IPS-15b (cell line): ENCODE measurements around the gene NFIA.

ENCODE experiments used
- H3K27me3 ChIP-seq: one replicate; pipeline ENCODE4 v1.6.1; 2013; ENCODE audit warnings: low read length; ENCODE audit not compliant: control insufficient read depth, insufficient read depth
- H3K36me3 ChIP-seq: one replicate; pipeline ENCODE4 v1.6.1; 2013; ENCODE audit warnings: low read length; ENCODE audit not compliant: control insufficient read depth, insufficient read depth
- H3K4me1 ChIP-seq: one replicate; pipeline ENCODE4 v1.6.1; 2013; ENCODE audit warnings: mild to moderate bottlenecking, low read length; ENCODE audit not compliant: control insufficient read depth, insufficient read depth
- H3K4me3 ChIP-seq: one replicate; pipeline ENCODE4 v1.5.1; 2013; ENCODE audit warnings: low read depth, low read length
- H3K9ac ChIP-seq: one replicate; pipeline ENCODE4 v1.6.1; 2013; ENCODE audit warnings: low read depth, mild to moderate bottlenecking, low read length
- H3K9me3 ChIP-seq: one replicate; pipeline ENCODE4 v1.6.1; 2013; ENCODE audit warnings: mild to moderate bottlenecking, low read length; ENCODE audit not compliant: control insufficient read depth, insufficient read depth

NFIA gene

DNA sequence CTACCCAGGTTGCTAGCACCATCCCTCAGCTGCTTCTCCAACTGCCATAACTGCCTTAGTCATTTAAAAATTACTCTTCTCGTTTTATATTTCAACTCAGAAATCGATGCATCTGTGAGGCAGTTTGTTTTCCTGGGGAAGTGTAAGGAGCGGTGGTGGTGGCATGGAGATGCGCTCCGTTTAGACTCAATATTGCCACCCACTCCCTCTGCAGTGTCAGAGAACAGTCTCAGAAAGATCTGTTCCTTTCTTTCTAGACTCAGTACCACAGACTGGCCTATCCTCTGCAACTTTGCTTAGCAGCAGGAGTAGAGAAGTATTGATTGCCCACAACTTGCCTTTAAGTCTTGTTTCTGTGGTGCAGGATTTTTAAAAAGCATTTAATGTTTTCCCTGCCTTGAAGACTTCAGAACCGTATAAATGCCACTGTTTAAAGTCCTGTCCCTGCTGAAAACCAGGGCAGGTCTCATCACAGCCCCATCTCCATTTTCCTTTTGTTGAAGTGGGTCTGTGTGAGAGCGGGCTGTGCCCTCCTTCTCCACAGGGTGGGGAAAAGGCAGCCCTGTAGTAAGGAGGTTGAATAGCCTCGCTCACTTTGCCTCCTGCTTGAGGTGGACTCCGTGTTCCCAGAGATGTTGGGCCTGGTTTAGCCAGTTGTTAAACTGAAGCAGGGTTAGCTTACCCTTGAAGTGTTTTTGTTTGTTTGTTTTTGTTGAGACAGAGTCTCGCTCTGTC, 105.2 kb downstream of the NFIA start:
- no peaks in the 10 kb centered on the region for H3K9me3 ChIP-seq
- no peaks in the 10 kb centered on the region for H3K36me3 ChIP-seq
- no peak overlapping the region for H3K4me3 ChIP-seq
- H3K4me1 ChIP-seq, result peaks cover 3% of the 10 kb centered on the region
- no peak overlapping the region for H3K9ac ChIP-seq
- no peaks in the 10 kb centered on the region for H3K27me3 ChIP-seq

DNA sequence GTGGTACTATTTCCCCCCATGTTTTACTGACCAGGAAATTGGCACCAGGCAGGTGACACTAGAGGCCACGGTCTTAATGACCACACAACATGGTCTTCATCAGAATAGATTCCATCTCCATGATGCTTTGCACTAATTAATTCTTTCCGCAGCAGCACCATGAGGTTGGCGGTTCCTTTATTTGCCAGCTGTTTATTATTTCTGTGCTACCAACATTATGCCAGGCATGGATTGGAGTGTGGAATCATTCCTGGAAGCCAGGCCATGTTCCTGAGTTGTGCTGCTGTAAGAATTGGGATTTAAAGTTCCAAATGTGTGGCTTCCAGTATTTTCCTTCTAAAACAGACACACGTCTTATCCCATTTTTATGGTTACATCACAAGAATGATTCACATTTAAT, 107.8 kb downstream of the NFIA start:
- no peaks in the 10 kb centered on the region for H3K9me3 ChIP-seq
- peaks cover 3% of the 10 kb centered on the region for H3K4me1 ChIP-seq
- no peak overlapping the region for H3K4me3 ChIP-seq
- H3K36me3 ChIP-seq, result no peaks in the 10 kb centered on the region
- H3K27me3 ChIP-seq, result no peaks in the 10 kb centered on the region
- H3K9ac ChIP-seq, result no peak overlapping the region

DNA sequence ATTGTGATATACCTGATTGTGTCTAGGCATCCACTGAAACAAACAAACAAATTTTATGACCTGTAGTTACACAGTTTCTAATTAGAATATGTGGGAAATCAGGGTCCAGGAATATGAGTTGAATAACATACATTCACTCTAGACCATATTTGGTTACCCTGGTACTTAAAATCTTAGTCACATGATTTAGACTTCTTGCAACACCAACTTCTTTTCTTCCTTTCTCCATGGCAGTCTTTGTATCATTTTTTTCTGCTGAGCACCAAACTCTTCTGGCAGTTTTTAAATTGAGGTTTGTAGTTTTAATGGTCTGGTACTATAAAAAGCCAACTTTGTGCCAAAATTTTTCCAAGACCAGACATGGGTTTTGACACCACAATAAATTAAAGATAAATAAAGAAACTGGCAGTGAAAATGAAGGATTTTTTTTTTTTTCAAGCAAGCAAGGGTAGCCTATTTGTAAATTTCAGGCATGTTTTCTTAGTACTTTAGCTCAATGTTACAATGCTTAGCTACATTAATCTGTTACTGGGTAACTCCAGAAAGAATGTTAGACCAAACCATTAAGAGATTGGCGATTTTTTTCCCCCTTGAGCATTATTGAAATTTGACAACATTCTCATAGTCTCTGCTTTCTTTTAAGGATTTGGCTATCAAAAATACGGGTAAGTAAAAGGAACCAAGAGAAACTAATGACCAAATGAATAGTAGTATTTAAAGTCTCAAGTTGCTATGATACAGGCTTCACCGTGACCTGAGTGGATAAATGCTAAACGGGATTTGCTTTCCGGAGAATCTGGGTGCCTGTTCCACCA, 108.5 kb downstream of the NFIA start:
- Histone ChIP-seq H3K4me3 (no peak overlapping the region), H3K36me3 (no peaks in the 10 kb centered on the region)

DNA sequence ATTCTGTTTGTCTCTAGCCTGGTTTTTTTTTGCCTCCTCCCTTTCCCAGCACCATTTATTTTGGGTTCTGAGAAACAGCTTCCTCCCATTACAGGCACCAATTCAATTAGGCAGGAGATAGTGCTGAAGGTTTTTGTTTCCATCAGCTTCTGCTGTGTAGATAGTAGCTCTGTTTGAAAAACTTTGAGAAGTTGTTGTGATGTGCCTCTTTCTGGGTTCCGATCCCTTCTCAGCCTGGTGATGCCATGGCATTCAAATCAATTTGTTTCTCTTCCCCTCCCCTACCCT, 109.0 kb downstream of the NFIA start:
- Histone ChIP-seq H3K4me1 (peaks cover 3% of the 10 kb centered on the region), H3K9ac (no peak overlapping the region), H3K4me3 (no peak overlapping the region), H3K9me3 (no peaks in the 10 kb centered on the region), H3K36me3 (no peaks in the 10 kb centered on the region), H3K27me3 (no peaks in the 10 kb centered on the region)

More for the DNA sequence above, 108.5 kb downstream of the NFIA start:
- Histone ChIP-seq H3K27me3 (no peaks in the 10 kb centered on the region), H3K9ac (no peak overlapping the region), H3K9me3 (no peaks in the 10 kb centered on the region), H3K4me1 (peaks cover 3% of the 10 kb centered on the region)

DNA sequence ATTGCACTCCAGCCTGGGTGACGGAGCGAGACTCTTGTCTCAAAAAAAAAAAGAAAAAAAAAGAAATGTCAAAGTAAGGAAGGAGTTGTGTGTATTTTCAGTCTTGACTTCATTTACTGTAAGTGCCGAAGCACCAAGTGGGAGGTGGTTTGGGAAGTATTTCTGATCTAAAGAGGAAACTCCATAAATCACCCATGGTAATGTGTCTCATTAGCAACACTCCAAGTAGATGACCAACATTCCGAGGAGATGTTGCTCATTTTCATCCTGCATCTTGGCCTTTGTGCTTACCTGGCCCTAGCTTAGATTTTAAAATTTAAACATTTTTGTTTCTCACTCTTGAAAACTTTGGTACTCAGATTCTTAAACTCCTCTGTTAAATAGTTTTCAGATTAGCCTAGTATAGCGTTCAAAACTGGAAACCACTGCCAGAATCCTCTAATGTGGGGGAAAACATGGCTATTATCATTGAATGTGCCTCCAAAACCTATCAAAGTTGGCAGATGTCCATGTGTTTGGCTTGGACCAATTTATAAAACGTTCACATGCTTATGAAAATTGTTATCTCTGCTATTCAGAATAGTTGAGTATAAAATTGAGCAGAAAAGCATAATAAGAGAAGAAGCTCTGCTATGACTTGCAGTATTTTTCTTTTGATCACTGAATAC, 110.4 kb downstream of the NFIA start:
- Histone ChIP-seq H3K9me3 (no peaks in the 10 kb centered on the region), H3K36me3 (no peaks in the 10 kb centered on the region), H3K9ac (no peak overlapping the region)

DNA sequence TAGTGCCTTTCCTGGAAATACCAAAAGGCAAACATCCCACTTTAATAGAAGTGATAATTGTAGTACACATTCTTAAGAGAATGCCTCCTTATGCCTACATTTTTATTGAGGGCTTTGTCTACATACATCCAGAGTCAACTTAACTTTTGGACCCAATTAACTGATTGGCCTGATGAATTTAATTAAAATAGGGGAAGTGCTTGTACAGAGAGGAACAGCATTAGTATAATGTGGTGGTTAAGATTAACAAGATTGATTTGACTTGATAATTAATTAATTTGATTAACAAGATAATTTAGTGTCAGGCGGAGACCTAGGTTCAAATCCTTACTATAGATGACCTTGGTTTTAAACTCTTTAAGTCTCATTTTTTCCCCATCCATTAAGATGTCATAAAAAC, 111.4 kb downstream of the NFIA start:
- H3K27me3 ChIP-seq, result no peaks in the 10 kb centered on the region
- no peaks in the 10 kb centered on the region for H3K4me1 ChIP-seq
- H3K9ac ChIP-seq, result no peak overlapping the region
- H3K36me3 ChIP-seq, result no peaks in the 10 kb centered on the region
- H3K4me3 ChIP-seq, result no peak overlapping the region
- no peaks in the 10 kb centered on the region for H3K9me3 ChIP-seq

More for the DNA sequence above, 110.4 kb downstream of the NFIA start:
- Histone ChIP-seq H3K4me1 (no peaks in the 10 kb centered on the region), H3K4me3 (no peak overlapping the region), H3K27me3 (no peaks in the 10 kb centered on the region)

DNA sequence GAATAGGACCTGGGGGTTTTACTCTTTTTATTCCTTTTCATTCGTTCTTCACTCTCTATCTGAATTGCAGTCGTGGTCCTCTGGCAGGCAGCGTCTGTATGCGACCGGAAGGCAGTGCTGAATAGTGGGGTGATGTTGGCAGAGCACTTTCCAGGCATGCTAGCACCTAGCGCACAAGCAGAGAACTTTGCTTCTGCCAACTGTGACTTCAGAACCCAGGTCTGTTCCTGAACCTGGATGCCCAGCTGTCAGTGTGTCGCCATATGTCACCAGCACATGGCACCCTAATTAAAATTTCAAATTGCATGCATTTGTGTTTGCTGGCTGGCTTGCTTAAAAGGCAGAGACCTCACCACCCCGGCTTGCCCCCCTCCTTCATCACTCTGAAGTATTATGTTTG, 116.2 kb downstream of the NFIA start:
- H3K27me3 ChIP-seq, result no peaks in the 10 kb centered on the region
- H3K4me3 ChIP-seq, result no peak overlapping the region
- no peaks in the 10 kb centered on the region for H3K36me3 ChIP-seq
- H3K4me1 ChIP-seq, result no peaks in the 10 kb centered on the region
- H3K9ac ChIP-seq, result no peak overlapping the region
- no peaks in the 10 kb centered on the region for H3K9me3 ChIP-seq

DNA sequence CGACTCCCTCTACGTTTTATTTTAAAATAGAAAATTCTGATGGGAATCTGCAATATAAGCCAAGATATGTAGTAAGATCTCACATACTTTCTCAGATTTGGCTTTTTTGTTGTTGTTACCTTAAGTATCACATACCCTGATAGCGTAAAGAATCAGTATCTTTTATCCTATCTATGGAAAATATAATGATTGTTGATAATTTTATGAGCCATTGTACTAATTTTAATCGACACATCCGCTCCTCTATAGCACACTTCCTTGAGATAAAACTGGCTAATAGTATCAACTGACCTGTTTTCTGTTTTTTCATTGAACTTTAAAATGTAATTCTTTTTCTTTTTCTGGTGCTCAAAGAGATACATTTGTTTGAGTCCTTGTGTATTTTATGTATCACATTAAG, 118.7 kb downstream of the NFIA start:
- H3K9ac ChIP-seq, result no peak overlapping the region
- no peaks in the 10 kb centered on the region for H3K9me3 ChIP-seq
- no peaks in the 10 kb centered on the region for H3K36me3 ChIP-seq
- H3K27me3 ChIP-seq, result no peaks in the 10 kb centered on the region
- no peaks in the 10 kb centered on the region for H3K4me1 ChIP-seq
- H3K4me3 ChIP-seq, result no peak overlapping the region

DNA sequence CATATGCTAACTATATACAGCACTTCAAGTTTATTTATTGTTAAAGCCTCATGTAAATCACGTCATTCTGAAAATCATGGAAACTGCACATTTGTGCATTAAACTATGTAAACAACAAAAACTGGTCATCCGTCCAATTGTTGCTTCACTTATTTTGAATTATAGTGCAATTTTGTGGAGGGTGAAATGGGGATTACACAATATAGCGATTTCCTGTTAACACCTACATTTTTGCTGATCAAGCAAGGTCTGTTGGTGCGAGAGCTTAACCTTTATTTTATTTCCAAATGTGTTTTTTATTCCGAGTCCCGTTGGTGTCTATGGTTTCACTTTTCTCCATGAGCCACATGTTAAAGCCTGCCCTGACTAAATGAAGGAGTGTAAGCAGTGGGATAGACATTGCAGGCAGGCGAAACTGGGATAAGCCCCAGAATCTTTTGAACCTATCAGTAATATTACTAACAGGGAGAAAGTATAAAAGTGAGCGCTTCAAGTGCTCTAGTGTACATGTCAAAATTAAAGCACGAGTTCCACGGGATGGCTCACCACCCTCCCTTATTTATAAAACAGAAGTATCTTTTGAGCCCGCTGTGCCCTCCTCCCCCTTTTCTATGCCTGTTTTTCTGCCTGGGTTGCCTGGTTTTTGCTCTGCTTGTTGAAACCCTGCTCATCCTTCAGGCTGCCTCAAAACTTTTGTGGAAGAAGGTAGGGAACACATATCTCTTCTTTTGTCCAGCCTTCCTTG, 120.7 kb downstream of the NFIA start:
- no peak overlapping the region for H3K4me3 ChIP-seq
- H3K27me3 ChIP-seq, result no peaks in the 10 kb centered on the region
- H3K36me3 ChIP-seq, result no peaks in the 10 kb centered on the region
- no peak overlapping the region for H3K9ac ChIP-seq
- H3K4me1 ChIP-seq, result no peaks in the 10 kb centered on the region
- H3K9me3 ChIP-seq, result no peaks in the 10 kb centered on the region

DNA sequence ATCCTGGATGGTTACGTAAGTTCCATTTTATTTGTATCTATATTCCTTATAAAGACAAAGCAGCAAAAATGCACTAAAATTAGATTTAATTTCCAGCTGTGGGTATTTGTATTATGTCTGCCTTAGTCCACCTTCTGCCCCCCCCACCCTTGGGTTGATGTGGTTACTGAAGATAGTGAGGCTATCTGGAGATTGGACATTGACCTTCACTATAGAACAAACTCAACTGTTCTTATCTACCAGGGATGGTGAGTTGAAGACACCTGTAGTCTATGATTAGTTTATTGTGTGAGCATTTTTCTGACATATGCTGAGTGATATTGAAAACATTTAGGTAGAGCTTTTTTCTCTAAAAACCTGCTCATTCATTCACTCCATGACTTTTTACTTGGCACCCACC, 122.2 kb downstream of the NFIA start:
- no peak overlapping the region for H3K9ac ChIP-seq
- no peaks in the 10 kb centered on the region for H3K9me3 ChIP-seq
- no peaks in the 10 kb centered on the region for H3K27me3 ChIP-seq
- H3K4me1 ChIP-seq, result no peaks in the 10 kb centered on the region
- no peak overlapping the region for H3K4me3 ChIP-seq
- no peaks in the 10 kb centered on the region for H3K36me3 ChIP-seq

DNA sequence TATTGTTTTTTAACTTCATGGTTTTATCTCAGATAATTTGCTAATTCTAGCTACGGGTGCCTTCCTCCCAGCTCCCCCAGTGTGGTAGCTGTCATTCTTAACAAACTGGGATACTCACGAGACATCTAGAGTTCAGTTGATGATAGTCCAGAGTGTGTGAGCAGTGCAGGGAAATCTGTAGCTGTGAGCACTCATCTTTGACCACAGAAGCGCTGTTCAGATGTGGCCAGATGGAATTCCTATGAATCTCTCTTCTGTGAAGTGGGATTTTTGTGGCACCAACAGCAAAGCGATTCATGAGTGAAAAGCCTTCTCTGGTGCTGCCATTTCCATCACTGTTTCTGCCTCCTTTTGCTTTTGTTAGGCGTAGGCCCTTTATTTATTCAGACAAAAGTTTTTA, 125.1 kb downstream of the NFIA start:
- H3K9ac ChIP-seq, result no peak overlapping the region

More for the DNA sequence above, 125.1 kb downstream of the NFIA start:
- H3K9me3 ChIP-seq, result no peaks in the 10 kb centered on the region
- no peaks in the 10 kb centered on the region for H3K36me3 ChIP-seq
- H3K4me3 ChIP-seq, result no peak overlapping the region
- H3K27me3 ChIP-seq, result no peaks in the 10 kb centered on the region
- no peaks in the 10 kb centered on the region for H3K4me1 ChIP-seq
